WTC11 (cell line): ENCODE results near the gene LTK.
A peak's percentile ranks its signal among the peaks of the same experiment; 100 is the strongest.

ENCODE experiments used
- ELF4 ChIP-seq: sonication (generic); formaldehyde crosslinking; IDR thresholded peaks from 2 replicates; pipeline ENCODE4 v1.8.1; 2022; ENCODE audit warnings: low read depth, mild to moderate bottlenecking, moderate library complexity, missing genetic modification reagents
- ETV6 ChIP-seq: sonication (generic); formaldehyde crosslinking; IDR thresholded peaks from 2 replicates; pipeline ENCODE4 v1.8.1; 2022; ENCODE audit warnings: mild to moderate bottlenecking, missing genetic modification reagents
- GABPB1 ChIP-seq: sonication (generic); formaldehyde crosslinking; IDR thresholded peaks from 2 replicates; pipeline ENCODE4 v1.8.1; 2023; ENCODE audit warnings: mild to moderate bottlenecking, missing genetic modification reagents
- IRF2 ChIP-seq: sonication (generic); formaldehyde crosslinking; IDR thresholded peaks from 2 replicates; pipeline ENCODE4 v1.8.0; 2022; ENCODE audit warnings: low read depth, missing genetic modification reagents, borderline replicate concordance
- NFE2L1 ChIP-seq: sonication (generic); formaldehyde crosslinking; IDR thresholded peaks from 2 replicates; pipeline ENCODE4 v1.8.1; 2023; ENCODE audit warnings: missing genetic modification reagents
- SMAD4 ChIP-seq: sonication (generic); formaldehyde crosslinking; IDR thresholded peaks from 2 replicates; pipeline ENCODE4 v1.8.0; 2022; ENCODE audit warnings: mild to moderate bottlenecking, missing genetic modification reagents
- SP1 ChIP-seq: sonication (generic); formaldehyde crosslinking; conservative IDR thresholded peaks from 2 replicates; pipeline ENCODE4 v1.8.1; 2022; ENCODE audit warnings: missing genetic modification reagents
- ZBTB21 ChIP-seq: sonication (generic); formaldehyde crosslinking; IDR thresholded peaks from 2 replicates; pipeline ENCODE4 v1.8.1; 2023; ENCODE audit warnings: mild to moderate bottlenecking, missing genetic modification reagents, borderline replicate concordance
- ZNF317 ChIP-seq: sonication (generic); formaldehyde crosslinking; IDR thresholded peaks from 2 replicates; pipeline ENCODE4 v1.8.1; 2023; ENCODE audit warnings: low read depth, mild to moderate bottlenecking, moderate library complexity, missing genetic modification reagents, borderline replicate concordance
- TF ChIP-seq, protein P1 (sequence below): fragments of 200-600 bp; IDR thresholded peaks from 2 replicates; pipeline ENCODE4 v1.8.0; 2022; ENCODE audit warnings: antibody characterized with exemption
- TF ChIP-seq, protein P2 (sequence below): sonication (generic); formaldehyde crosslinking; IDR thresholded peaks from 2 replicates; pipeline ENCODE4 v1.8.0; 2022; ENCODE audit warnings: mild to moderate bottlenecking, missing genetic modification reagents
- TF ChIP-seq, protein P3 (sequence below): sonication (generic); formaldehyde crosslinking; conservative IDR thresholded peaks from 2 replicates; pipeline ENCODE4 v1.8.1; 2022; ENCODE audit warnings: mild to moderate bottlenecking, missing genetic modification reagents
- TF ChIP-seq, protein P4 (sequence below): sonication (generic); formaldehyde crosslinking; IDR thresholded peaks from 2 replicates; pipeline ENCODE4 v1.8.1; 2023; ENCODE audit warnings: mild to moderate bottlenecking, missing genetic modification reagents, moderate library complexity
- TF ChIP-seq, protein P5 (sequence below): sonication (generic); formaldehyde crosslinking; IDR thresholded peaks from 2 replicates; pipeline ENCODE4 v1.8.0; 2022; ENCODE audit warnings: mild to moderate bottlenecking, missing genetic modification reagents

DNA sequence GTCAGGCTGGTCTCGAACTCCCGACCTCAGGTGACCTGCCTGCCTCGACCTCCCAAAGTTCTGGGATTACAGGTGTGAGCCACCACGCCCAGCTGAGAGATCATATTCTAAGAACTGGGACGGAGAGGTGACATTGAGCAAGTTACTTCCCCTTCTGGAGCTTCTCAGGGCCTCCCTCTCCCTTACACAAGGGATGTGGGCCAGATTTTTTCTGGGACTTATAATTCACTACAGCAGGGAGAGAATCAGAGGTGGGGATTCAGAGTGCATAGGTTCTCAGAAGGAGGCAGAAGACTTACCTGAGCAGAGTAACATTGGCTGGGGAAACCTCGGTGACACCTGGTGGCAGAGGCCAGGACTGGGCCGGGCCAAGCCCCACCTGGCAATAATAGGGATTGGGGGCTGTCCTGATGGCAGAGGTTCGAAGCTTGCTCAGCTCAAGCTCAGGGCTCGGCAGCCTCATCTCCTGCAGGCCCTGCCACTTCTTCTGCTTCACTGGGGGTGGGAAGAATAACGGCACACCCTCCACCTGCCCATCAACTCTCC is 6.8 kb downstream of the LTK start:
- no peak for TF ChIP-seq ZBTB21 (CRISPR knock-in tag)
- TF ChIP-seq, protein P1, sequence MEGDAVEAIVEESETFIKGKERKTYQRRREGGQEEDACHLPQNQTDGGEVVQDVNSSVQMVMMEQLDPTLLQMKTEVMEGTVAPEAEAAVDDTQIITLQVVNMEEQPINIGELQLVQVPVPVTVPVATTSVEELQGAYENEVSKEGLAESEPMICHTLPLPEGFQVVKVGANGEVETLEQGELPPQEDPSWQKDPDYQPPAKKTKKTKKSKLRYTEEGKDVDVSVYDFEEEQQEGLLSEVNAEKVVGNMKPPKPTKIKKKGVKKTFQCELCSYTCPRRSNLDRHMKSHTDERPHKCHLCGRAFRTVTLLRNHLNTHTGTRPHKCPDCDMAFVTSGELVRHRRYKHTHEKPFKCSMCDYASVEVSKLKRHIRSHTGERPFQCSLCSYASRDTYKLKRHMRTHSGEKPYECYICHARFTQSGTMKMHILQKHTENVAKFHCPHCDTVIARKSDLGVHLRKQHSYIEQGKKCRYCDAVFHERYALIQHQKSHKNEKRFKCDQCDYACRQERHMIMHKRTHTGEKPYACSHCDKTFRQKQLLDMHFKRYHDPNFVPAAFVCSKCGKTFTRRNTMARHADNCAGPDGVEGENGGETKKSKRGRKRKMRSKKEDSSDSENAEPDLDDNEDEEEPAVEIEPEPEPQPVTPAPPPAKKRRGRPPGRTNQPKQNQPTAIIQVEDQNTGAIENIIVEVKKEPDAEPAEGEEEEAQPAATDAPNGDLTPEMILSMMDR = 0 out of 2 replicates have a peak, but pooled peaks have one; percentile 12
- TF ChIP-seq, protein P2, sequence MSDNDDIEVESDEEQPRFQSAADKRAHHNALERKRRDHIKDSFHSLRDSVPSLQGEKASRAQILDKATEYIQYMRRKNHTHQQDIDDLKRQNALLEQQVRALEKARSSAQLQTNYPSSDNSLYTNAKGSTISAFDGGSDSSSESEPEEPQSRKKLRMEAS (CRISPR knock-in tag) = no peak
- TF ChIP-seq SP1 (CRISPR knock-in tag) = no peak
- TF ChIP-seq ETV6 (CRISPR knock-in tag) = no peak
- TF ChIP-seq, protein P3, sequence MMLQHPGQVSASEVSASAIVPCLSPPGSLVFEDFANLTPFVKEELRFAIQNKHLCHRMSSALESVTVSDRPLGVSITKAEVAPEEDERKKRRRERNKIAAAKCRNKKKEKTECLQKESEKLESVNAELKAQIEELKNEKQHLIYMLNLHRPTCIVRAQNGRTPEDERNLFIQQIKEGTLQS (CRISPR knock-in tag) = no peak
- no peak for TF ChIP-seq GABPB1 (CRISPR knock-in tag)
- TF ChIP-seq, protein P4, sequence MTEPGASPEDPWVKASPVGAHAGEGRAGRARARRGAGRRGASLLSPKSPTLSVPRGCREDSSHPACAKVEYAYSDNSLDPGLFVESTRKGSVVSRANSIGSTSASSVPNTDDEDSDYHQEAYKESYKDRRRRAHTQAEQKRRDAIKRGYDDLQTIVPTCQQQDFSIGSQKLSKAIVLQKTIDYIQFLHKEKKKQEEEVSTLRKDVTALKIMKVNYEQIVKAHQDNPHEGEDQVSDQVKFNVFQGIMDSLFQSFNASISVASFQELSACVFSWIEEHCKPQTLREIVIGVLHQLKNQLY (CRISPR knock-in tag) = no peak
- TF ChIP-seq SMAD4 (CRISPR knock-in tag) = no peak
- no peak for TF ChIP-seq IRF2
- TF ChIP-seq, protein P5, sequence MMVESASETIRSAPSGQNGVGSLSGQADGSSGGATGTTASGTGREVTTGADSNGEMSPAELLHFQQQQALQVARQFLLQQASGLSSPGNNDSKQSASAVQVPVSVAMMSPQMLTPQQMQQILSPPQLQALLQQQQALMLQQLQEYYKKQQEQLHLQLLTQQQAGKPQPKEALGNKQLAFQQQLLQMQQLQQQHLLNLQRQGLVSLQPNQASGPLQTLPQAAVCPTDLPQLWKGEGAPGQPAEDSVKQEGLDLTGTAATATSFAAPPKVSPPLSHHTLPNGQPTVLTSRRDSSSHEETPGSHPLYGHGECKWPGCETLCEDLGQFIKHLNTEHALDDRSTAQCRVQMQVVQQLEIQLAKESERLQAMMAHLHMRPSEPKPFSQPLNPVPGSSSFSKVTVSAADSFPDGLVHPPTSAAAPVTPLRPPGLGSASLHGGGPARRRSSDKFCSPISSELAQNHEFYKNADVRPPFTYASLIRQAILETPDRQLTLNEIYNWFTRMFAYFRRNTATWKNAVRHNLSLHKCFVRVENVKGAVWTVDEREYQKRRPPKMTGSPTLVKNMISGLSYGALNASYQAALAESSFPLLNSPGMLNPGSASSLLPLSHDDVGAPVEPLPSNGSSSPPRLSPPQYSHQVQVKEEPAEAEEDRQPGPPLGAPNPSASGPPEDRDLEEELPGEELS (CRISPR knock-in tag) = no peak
- TF ChIP-seq ELF4 (CRISPR knock-in tag) = no peak
- TF ChIP-seq NFE2L1 (CRISPR knock-in tag) = no peak
- TF ChIP-seq ZNF317 (CRISPR knock-in tag) = no peak
